Fibroblast of skin of left quadriceps (primary cell): ENCODE data around the gene UGT1A7.

ENCODE experiments used
- DNase-seq, 2 experiments: peaks; one replicate each; pipeline ENCODE4 v3.0.0-alpha.2; 2013; ENCODE audit warnings: low read depth in 2 of 2

UGT1A7 gene

GRCh38 chr2:233761040-233761769 is 79.5 kb downstream of the UGT1A7 start:
- DNase-seq: no peak

GRCh38 chr2:233764264-233764663 is 82.6 kb downstream of the UGT1A7 start:
- DNase-seq: no peak

GRCh38 chr2:233764761-233765160 is 83.1 kb downstream of the UGT1A7 start:
- no peak for DNase-seq

- DNase-seq: no peak
These were observed 84.7 kb downstream of the UGT1A7 start for GRCh38 chr2:233766416-233766815.

GRCh38 chr2:233768076-233768475 is 86.4 kb downstream of the UGT1A7 start:
- DNase-seq: no peak

- no peak for DNase-seq
These were observed 87.6 kb downstream of the UGT1A7 start for GRCh38 chr2:233769260-233769659.

GRCh38 chr2:233772153-233772552 is 90.5 kb downstream of the UGT1A7 start:
- no peak for DNase-seq

- DNase-seq: no peak
These were observed 90.9 kb downstream of the UGT1A7 start for GRCh38 chr2:233772583-233772982.

- DNase-seq: no peak
These were observed 92.2 kb downstream of the UGT1A7 start for GRCh38 chr2:233773854-233774253.

GRCh38 chr2:233775414-233775813 is 93.7 kb downstream of the UGT1A7 start:
- no peak for DNase-seq

- no peak for DNase-seq
These were observed 96.3 kb downstream of the UGT1A7 start, which contains the start of gene MROH2A for GRCh38 chr2:233778030-233778429. Gene MROH2A, plus strand, starts transcription at chr2:233778330. Its CDS starts 1,029 bp downstream, at chr2:233779359.

- no peak for DNase-seq
These were observed 98.0 kb downstream of the UGT1A7 start for GRCh38 chr2:233779722-233780121.

- no peak for DNase-seq
These were observed 99.1 kb downstream of the UGT1A7 start for GRCh38 chr2:233780771-233781170.

GRCh38 chr2:233789554-233789953 is 107.9 kb downstream of the UGT1A7 start:
- no peak for DNase-seq

GRCh38 chr2:233791151-233791882 is 109.6 kb downstream of the UGT1A7 start:
- no peak for DNase-seq

- no peak for DNase-seq
These were observed 110.2 kb downstream of the UGT1A7 start for GRCh38 chr2:233791883-233792329.

- DNase-seq: no peak
These were observed 111.0 kb downstream of the UGT1A7 start for GRCh38 chr2:233792720-233793119.

- DNase-seq: no peak
These were observed 111.9 kb downstream of the UGT1A7 start for GRCh38 chr2:233793465-233794127.

- DNase-seq: no peak
These were observed 112.5 kb downstream of the UGT1A7 start for GRCh38 chr2:233794128-233794658.

- DNase-seq: no peak
These were observed 114.1 kb downstream of the UGT1A7 start for GRCh38 chr2:233795735-233796171.

- no peak for DNase-seq
These were observed 114.6 kb downstream of the UGT1A7 start for GRCh38 chr2:233796254-233796653.
